AG04449 (cell line): ENCODE measurements around the gene NECAP2.

Experiments used
- CTCF ChIA-PET: fragments of 350-600 bp; formaldehyde crosslinking; extraction: SDS; loops from one replicate; lab custom pipeline; 2021; ENCODE audit warnings: antibody characterized with exemption; lab: Yijun Ruan, JAX
- POLR2A ChIA-PET: fragments of 400-600, 350-600 bp; formaldehyde crosslinking; extraction: SDS; loops from one replicate; lab custom pipeline; 2020; ENCODE audit warnings: antibody characterized with exemption, inconsistent platforms; lab: Yijun Ruan, JAX
- DNase-seq: peaks from one replicate; pipeline ENCODE4 v3.0.0-alpha.2; 2010; ENCODE audit warnings: low read depth, low spot score
- H3K4me3 ChIP-seq: 2 replicates; pipeline ENCODE4 v1.5.1; 2011; ENCODE audit warnings: low read depth, mild to moderate bottlenecking, control low read depth, low read length
- CTCF ChIP-seq: IDR thresholded peaks from one replicate; pipeline ENCODE4 v1.5.1; 2011; ENCODE audit warnings: mild to moderate bottlenecking, moderate library complexity, low read length, control low read depth, inconsistent platforms; ENCODE audit not compliant: insufficient read depth; ENCODE audit errors: missing control alignments

Gene NECAP2

GRCh38 chr1:16436946-16437474 lies 3.5 kb upstream of the NECAP2 start, which contains the start of gene SPATA21:
TSS of gene SPATA21 (minus strand) at chr1:16437424. CDS start at chr1:16431371, 6,053 bp downstream.
- TF ChIP-seq CTCF, result no peak
- DNase-seq, result no peak
- no peak within 1 kb of the TSS for H3K4me3 ChIP-seq
- POLR2A ChIA-PET, result no interaction called here
- CTCF ChIA-PET, result no interaction called here

- no peak overlapping the region for H3K4me3 ChIP-seq
- no peak for DNase-seq
- ChIA-PET POLR2A (no interaction called here), CTCF (interaction anchor here (3.1 to 3.6 kb wide), 3 partner anchors 12 to 16 kb away, joined by 26 to 46 read pairs (median 28); no protein-coding TSS in a partner anchor)
- TF ChIP-seq CTCF, result no peak
These were observed 2.0 kb upstream of the NECAP2 start for GRCh38 chr1:16438516-16438915.

- no peak for DNase-seq
- no peak for TF ChIP-seq CTCF
- POLR2A ChIA-PET, result no interaction called here
- H3K4me3 ChIP-seq, result no peak overlapping the region
- CTCF ChIA-PET, result interaction anchor here (1.1 to 3.6 kb wide), 11 partner anchors 8 to 76 kb away, joined by 4 to 46 read pairs (median 10); no protein-coding TSS in a partner anchor
These were observed 1.6 kb upstream of the NECAP2 start for GRCh38 chr1:16438924-16439323.

DNA sequence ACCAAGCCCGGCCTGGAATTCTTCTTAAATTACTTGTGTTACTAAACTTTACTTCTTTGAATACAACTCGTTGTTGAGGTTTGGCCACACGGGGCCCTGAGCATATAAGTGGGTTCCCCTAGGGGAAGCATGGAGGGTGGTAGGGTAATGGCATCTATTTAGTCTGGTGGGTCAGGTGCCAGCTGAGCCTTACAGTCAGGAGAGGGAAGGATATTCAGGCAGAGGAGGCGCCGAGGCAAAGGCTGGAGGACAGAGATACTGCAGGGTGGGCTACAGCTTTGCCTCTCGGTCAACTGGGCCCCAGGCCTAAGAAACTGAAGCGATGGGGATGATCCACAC lies 424 bp upstream of the NECAP2 start:
- ChIA-PET POLR2A (interaction anchor here (1.0 kb wide), 1 partner anchor 18 kb away, joined by 3 read pairs; no protein-coding TSS in a partner anchor), CTCF (interaction anchor here (0.8 to 3.6 kb wide), 39 partner anchors 9 to 362 kb away, joined by 3 to 46 read pairs (median 5); partner anchors contain the start of gene FBXO42)
- no peak for TF ChIP-seq CTCF
- no peak for DNase-seq
- H3K4me3 ChIP-seq, result peak overlapping the region; percentile 37

GRCh38 chr1:16441282-16441665 lies 750 bp downstream of the NECAP2 start:
- ChIA-PET POLR2A (no interaction called here), CTCF (interaction anchor here (0.7 to 3.6 kb wide), 18 partner anchors 10 to 367 kb away, joined by 3 to 46 read pairs (median 8); partner anchors contain the start of gene FBXO42)
- no peak for DNase-seq
- no peak for TF ChIP-seq CTCF
- H3K4me3 ChIP-seq, result peak overlapping the region; percentile 99

DNA sequence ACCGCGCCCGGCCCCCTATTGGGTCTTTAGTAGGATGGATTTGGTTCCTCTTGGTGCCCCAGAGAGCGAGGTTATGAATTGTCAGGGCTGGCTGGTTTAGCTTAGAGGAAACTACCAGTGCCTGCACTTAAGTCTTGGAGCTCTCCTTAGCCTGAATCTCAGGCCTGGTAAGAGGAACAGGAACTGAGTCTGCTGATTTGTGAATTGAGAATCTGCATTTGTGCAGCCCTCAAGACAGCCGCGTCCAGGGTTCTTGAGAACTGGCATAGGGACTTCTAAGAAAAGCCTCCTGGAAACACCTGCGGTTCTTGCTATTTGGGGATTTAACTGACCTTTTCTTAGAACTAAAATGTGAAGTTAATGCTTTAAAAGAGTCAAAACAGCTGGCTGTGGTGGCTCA lies 1.7 kb downstream of the NECAP2 start:
- CTCF ChIA-PET, result interaction anchor here (0.7 to 3.6 kb wide), 4 partner anchors 9 to 231 kb away, joined by 3 to 46 read pairs (median 4); no protein-coding TSS in a partner anchor
- no peak overlapping the region; the same call in 1 of the 2 replicates for H3K4me3 ChIP-seq
- DNase-seq, result no peak

More for the DNA sequence above, 1.7 kb downstream of the NECAP2 start:
- POLR2A ChIA-PET, result no interaction called here
- no peak for TF ChIP-seq CTCF
